Brain pericyte (primary cell): Measurements from ENCODE around the gene SKA3.
"Not testable (repeated sequence)": the region's sequence is repeated elsewhere in the genome, so short reads cannot be mapped to it uniquely, and the experiment has no call there.

Experiments used
- DNase-seq: peaks from one replicate; pipeline ENCODE4 v3.0.0-alpha.2; 2012; ENCODE audit warnings: low read depth, low spot score

The SKA3 gene

GRCh38 chr13:21176215-21176981, at the start of gene SKA3, which contains the start of gene MRPL57:
Gene SKA3, minus strand, starts transcription at chr13:21176552. Its CDS starts 75 bp downstream, at chr13:21176477.
Gene MRPL57, plus strand, starts transcription at chr13:21176658. Its CDS starts 259 bp downstream, at chr13:21176917.
- DNase-seq, result peak; percentile 73

DNA sequence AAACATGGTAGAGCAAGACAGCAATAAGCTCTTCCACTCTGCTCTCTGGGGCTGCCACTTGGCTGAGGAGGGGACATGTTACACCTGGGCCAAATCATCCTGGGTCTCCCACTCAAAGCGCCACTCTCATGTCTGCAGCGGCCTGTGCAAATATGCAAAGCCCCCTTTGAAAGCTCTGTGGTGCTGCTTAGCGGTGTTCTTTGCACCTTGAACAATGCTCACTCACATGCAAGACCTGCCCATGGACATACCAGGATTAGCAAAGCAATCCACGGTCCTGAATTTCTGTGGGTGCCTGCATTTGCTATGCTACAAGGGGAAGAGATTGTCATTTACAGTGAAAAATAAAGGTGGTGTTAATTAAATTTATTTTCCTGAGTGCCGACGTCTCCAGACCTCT, 48.7 kb upstream of the SKA3 start:
- no peak for DNase-seq

DNA sequence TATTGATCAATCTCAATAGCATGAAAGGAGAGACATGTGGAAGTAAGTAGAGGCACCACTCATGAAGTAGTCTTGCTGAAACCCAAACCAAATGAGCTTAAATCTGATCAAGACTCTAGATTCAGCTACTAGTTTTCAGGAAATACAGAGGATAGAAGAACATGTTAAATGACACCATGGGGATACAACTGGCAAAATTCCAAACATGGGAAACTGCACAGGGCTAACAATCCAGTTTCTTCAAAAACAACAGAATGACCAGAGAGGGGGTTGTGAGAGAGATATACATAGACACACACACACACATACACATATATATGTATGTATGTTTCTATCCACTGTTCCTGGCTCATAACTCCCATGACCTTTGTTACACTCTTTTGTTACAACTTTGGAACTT, 44.9 kb upstream of the SKA3 start:
- DNase-seq, result no peak

DNA sequence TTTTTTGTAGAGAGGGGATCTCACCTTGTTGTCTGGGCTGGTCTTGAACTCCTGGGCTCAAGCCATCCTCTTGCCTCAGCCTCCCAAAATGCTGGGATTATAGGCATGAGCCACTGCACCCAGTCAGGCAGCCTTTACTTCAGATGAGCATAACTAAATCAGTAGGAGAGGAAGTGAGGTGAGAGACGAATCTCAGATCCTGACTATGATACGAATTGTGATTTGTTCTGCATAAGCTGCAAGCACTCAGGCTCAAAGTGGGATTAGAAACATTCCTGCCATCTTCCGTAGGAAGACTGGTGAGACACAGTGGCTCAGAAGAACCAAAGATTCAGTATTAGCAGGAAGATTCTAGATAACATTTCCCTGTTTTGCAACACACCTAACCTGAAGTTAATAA, 43.4 kb upstream of the SKA3 start:
- DNase-seq, result not testable (repeated sequence)

GRCh38 chr13:21219036-21219381, 42.7 kb upstream of the SKA3 start:
- no peak for DNase-seq

- DNase-seq, result no peak
Measured at GRCh38 chr13:21218351-21219035, 42.1 kb upstream of the SKA3 start.

DNA sequence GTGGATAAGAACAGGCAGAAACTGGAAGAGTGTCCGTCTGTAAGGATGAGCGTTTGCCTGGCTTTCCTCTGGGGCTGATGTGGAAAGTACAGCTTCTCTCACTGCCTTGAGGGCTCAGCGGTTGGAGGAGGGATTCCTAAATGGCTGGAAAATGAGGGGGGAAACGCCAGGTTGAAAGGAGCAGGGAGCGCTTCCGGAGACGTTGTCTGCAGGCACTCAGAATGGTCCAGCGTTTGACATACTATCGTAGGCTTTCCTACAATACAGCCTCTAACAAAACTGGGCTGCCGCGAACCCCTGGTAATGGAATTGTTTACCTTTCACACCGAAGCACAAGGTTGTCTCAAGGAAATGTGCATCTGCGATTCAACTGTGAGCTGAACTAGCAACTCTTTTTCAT, 40.0 kb upstream of the SKA3 start:
- no peak for DNase-seq

DNA sequence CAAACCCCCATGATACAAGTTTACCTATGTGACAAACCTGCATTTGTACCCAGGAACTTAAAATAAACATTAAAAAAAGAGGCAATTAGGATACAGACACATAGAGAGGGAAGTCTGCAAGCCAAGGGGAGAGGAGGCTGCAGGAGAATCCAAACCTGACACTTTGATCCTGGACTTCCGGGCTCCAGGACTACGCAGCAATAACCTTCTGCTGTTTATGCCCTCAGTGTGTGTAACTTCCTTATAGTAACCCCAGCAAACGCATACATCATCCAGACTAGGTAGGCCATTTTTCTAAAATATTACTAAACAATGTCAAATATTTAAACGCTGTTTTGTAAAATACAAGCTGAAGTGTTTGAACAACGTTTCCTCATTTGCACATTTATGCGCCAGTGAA, 39.1 kb upstream of the SKA3 start:
- not testable (repeated sequence) for DNase-seq

DNA sequence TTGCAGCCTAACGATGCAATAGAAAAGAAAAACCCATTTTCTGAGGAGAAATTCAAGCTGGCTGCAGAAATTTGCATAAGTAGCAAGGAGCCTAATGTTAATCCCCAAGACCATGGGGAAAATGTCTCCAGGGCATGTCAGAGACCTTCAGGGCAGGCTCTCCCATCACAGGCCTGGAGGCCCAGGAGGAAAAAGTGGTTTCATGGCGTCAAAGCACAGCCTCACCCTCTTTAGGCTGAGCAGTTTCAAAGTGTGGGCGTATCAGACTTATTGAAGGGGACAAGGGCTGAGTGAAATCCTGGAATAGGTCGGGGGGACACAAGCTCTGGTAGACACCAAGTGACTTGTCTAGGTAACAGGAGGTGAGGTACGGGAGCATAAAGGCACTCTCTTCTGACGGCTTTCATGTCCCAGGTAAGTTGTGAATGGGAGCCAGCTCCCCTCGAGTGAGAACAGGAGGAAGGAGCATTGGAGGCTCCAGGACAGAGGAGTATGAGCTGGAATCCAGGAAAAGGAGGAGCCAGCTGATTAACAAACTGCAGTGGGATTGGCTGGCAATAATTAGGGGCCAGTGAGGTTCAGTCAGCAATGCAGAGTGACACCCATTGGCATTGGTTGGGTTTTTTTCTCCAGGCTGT, 35.9 kb upstream of the SKA3 start:
- DNase-seq, result no peak

- DNase-seq, result no peak
Measured at GRCh38 chr13:21208652-21209154, 32.4 kb upstream of the SKA3 start.

DNA sequence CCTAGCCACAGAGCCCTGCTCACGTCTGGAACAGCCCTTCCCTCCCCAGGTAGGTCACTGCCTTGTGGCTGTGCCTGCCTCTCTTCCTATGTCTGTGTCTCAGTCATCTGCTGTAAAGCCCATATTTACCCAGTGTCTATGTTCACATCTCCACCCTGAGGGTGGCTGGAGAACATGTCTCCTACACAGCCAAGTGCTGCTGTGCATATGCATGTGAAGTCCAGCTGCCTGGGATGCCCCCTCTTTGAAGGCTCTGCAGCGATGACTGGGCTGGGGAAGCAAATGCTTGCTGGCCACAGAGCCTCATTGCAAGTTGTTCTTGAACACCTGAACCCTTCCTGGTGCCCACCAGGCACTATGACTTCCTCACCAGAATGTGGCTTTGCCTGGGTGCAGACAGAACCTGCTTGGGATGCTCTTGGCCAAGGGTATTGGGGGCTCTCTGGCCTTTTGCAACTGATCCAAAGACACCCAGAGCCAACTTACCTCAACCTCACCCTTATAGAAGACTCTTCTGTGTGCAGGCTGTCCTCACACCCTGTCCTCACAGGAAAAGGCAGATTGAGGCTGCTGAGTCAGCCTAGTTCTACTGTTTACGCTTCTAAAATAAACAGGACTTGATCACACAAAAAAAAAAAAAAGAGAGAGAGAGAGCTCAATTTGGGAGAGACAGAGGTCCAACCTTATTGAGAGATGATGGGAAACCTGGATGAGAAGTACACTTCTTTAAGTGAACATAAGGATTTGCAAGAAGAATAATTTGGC, 26.6 kb upstream of the SKA3 start:
- DNase-seq, result no peak

GRCh38 chr13:21201456-21202190, 25.3 kb upstream of the SKA3 start:
- DNase-seq, result not testable (repeated sequence)

- DNase-seq, result not testable (repeated sequence)
Measured at GRCh38 chr13:21198391-21198790, 22.0 kb upstream of the SKA3 start.

DNA sequence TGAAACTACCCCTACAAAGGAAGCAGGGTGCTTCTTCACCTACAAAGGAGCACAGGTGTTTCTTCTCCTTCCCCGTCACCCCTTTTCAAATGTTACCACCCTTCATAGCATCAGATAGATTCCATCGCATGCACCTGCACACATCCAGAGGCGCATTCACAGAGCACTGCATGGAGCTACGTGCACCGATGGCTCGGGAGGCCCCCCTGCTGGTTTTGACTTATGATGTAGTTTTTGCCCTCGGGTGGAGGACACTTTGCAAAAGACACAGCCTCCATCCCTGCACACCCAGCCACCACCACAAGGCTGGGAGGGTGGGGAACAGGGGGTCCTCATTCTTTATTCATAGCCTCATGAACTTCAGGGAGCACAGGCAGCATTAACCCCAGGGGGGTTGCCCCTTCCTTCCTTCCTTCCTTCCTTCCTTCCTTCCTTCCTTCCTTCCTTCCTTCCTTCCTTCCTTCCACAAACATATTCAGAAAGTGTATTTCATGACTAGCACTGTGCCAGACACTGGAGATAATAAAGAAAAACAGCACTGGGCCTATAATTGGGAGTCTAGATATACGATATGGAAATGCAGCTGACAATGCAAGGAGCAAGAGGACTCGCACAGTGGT, 21.4 kb upstream of the SKA3 start:
- not testable (repeated sequence) for DNase-seq

DNA sequence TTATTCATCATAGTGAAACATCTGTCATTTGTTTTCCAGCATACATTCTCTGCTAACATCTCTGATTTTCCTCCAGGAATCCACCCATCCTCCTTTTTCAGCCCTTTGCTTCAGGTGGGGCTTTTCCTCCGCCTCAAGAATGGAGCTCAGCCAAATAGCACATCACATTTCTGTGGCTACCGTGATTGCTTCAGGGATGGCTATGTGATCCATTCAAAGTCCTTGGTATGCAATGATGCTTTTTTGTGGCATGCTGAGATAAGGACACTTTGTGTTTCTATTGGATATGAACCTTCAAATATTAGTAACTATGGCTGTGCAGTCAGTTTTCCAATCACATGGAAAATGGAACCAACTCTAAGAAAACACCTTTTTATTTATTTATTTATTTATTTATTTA, 18.4 kb upstream of the SKA3 start:
- not testable (repeated sequence) for DNase-seq

GRCh38 chr13:21186410-21186809, 10.1 kb upstream of the SKA3 start:
- DNase-seq, result not testable (repeated sequence)

- no peak for DNase-seq
Measured at GRCh38 chr13:21181671-21182070, 5.3 kb upstream of the SKA3 start.

GRCh38 chr13:21176982-21177284, 581 bp upstream of the SKA3 start:
- DNase-seq, result no peak

DNA sequence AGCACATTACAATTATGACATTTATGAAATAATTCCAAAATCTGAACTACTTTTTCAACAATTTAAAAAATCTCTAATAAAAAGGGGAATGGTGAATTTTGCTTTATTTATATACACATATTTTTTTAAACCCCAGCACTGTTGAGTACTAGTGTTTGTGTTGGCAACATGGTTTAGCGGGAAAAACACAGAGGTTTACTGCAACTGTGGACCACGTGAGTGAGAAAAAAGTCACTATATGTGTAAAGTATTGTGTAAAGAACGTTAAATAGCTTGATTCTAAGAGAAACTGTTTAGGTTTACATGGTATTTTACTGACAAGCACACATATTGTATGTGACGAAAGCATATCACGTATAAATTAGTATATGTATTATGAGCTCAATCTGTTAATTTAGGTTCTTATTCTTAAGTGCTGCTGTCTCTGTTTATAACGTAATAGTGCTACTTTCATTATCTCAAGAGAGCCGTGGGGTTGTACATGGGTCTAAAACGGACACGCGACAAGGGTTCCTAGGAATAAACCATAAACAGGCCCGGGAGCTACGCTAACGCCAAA, 617 bp downstream of the SKA3 start:
- DNase-seq, result peak; percentile 21

- DNase-seq, result not testable (repeated sequence)
Measured at GRCh38 chr13:21173767-21174166, 2.6 kb downstream of the SKA3 start.
